WTC11 (cell line): ENCODE measurements around the gene LUM.

Source experiments
- ATF3 ChIP-seq: sonication (generic); formaldehyde crosslinking; conservative IDR thresholded peaks from 2 replicates; pipeline ENCODE4 v1.8.1; 2022; ENCODE audit warnings: mild to moderate bottlenecking, missing genetic modification reagents
- CREB1 ChIP-seq: sonication (generic); formaldehyde crosslinking; IDR thresholded peaks from 2 replicates; pipeline ENCODE4 v1.8.0; 2023; ENCODE audit warnings: mild to moderate bottlenecking, missing genetic modification reagents
- SP1 ChIP-seq: sonication (generic); formaldehyde crosslinking; conservative IDR thresholded peaks from 2 replicates; pipeline ENCODE4 v1.8.1; 2022; ENCODE audit warnings: missing genetic modification reagents
- TF ChIP-seq, protein P1 (sequence below): fragments of 200-600 bp; IDR thresholded peaks from 2 replicates; pipeline ENCODE4 v1.8.0; 2022; ENCODE audit warnings: antibody characterized with exemption
- TF ChIP-seq, protein P2 (sequence below): sonication (generic); formaldehyde crosslinking; IDR thresholded peaks from 2 replicates; pipeline ENCODE4 v1.8.1; 2022; ENCODE audit warnings: low read depth, mild to moderate bottlenecking, moderate library complexity, missing genetic modification reagents, borderline replicate concordance

DNA sequence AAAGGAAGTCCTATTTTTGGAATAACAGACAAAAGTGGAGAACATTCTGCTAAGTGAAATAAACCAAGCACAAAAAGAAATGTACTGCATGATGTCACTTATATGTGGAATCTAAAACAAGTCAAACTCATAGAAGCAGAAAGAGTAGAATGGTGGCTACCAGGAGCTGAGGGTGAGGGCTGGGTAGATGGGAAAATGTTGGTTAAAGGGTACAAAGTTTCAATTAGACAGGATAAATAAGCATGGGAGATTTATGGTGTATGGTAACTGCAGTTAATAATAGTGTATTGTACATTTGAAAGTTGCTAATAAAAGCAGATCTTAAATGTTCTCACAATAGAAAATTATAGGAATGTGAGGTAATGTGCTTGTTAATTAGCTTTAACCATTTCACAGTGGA lies 12.8 kb downstream of the LUM start:
- TF ChIP-seq, protein P1, sequence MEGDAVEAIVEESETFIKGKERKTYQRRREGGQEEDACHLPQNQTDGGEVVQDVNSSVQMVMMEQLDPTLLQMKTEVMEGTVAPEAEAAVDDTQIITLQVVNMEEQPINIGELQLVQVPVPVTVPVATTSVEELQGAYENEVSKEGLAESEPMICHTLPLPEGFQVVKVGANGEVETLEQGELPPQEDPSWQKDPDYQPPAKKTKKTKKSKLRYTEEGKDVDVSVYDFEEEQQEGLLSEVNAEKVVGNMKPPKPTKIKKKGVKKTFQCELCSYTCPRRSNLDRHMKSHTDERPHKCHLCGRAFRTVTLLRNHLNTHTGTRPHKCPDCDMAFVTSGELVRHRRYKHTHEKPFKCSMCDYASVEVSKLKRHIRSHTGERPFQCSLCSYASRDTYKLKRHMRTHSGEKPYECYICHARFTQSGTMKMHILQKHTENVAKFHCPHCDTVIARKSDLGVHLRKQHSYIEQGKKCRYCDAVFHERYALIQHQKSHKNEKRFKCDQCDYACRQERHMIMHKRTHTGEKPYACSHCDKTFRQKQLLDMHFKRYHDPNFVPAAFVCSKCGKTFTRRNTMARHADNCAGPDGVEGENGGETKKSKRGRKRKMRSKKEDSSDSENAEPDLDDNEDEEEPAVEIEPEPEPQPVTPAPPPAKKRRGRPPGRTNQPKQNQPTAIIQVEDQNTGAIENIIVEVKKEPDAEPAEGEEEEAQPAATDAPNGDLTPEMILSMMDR, result no peak
- TF ChIP-seq CREB1 (CRISPR knock-in tag) (no peak), SP1 (CRISPR knock-in tag) (no peak), ATF3 (CRISPR knock-in tag) (no peak)
- TF ChIP-seq, protein P2, sequence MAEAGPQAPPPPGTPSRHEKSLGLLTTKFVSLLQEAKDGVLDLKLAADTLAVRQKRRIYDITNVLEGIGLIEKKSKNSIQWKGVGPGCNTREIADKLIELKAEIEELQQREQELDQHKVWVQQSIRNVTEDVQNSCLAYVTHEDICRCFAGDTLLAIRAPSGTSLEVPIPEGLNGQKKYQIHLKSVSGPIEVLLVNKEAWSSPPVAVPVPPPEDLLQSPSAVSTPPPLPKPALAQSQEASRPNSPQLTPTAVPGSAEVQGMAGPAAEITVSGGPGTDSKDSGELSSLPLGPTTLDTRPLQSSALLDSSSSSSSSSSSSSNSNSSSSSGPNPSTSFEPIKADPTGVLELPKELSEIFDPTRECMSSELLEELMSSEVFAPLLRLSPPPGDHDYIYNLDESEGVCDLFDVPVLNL (CRISPR knock-in tag), result no peak
